Uterus (tissue), 4 donors: ENCODE results near the gene ZNF615. TPM values are rescaled to one million over a fixed set of nuclear protein-coding genes. Genes with fewer than 3 reads are reported as not detected.
"Not testable (repeated sequence)": the region's sequence is repeated elsewhere in the genome, so short reads cannot be mapped to it uniquely, and the experiment has no call there.

Source experiments
- DNase-seq, 2 donors: peaks; one replicate each; pipeline ENCODE4 v3.0.0-alpha.2; 2019 to 2020
- H3K27ac ChIP-seq, 2 donors: fragments of 200-600 bp; sonication (generic); 1 replicate in 1 of 2; 2 replicates in 1 of 2; pipeline ENCODE4 v1.5.1; 2016 to 2018
- H3K27me3 ChIP-seq, 2 donors: fragments of 200-600 bp; sonication (generic); one replicate each; pipeline ENCODE4 v1.5.1; 2018 to 2019; ENCODE audit warnings: control low read depth in 1 of 2
- H3K36me3 ChIP-seq, 2 donors: fragments of 200-600 bp; sonication (generic); one replicate each; pipeline ENCODE4 v1.5.1; 2019; ENCODE audit warnings: control low read depth in 1 of 2
- H3K4me1 ChIP-seq, 2 donors: fragments of 200-600 bp; sonication (generic); one replicate each; pipeline ENCODE4 v1.5.1; 2018 to 2019; ENCODE audit warnings: control low read depth in 1 of 2
- H3K4me3 ChIP-seq, 2 donors: fragments of 200-600 bp; sonication (generic); 1 replicate in 1 of 2; 2 replicates in 1 of 2; pipeline ENCODE4 v1.5.1; 2018 to 2019; ENCODE audit warnings: mild to moderate bottlenecking in 1 of 2
- H3K9me3 ChIP-seq, 2 donors: fragments of 200-600 bp; sonication (generic); one replicate each; pipeline ENCODE4 v1.5.1; 2019; ENCODE audit warnings: control low read depth in 1 of 2
- POLR2A ChIP-seq, 2 donors: fragments of 450-650 bp; IDR thresholded peaks; one replicate each; pipeline ENCODE4 v1.6.1; 2016; ENCODE audit warnings: antibody characterized with exemption in 2 of 2, mild to moderate bottlenecking in 1 of 2, moderate library complexity in 1 of 2
- intact Hi-C: fragments of 100-400 bp; cut with DNase I; formaldehyde crosslinking; loops from one replicate; pipeline ENCODE4 v1.15.1; 2023; ENCODE audit warnings: low total_unique reads
- total RNA-seq, 4 donors: library from RNA; depleted of rRNA in 3 of 4; stranded (reverse); fragments of >200 nt in 3 of 4; gene quantifications; one replicate each; pipeline versions ENCODE4 v1.1.0 to v1.2.4, GENCODE V29; 2014 to 2023
- TF ChIP-seq, protein P1 (sequence below), 4 experiments: fragments of 200-600 bp in 2 of 4; fragments of 450-650 bp in 2 of 4; sonication (generic) in 2 of 4; IDR thresholded peaks; one replicate each; pipeline ENCODE4 v1.5.1; 2016 to 2019; ENCODE audit warnings: antibody characterized with exemption in 4 of 4, mild to moderate bottlenecking in 2 of 4, moderate library complexity in 1 of 4
- donor health status: DM: yes; HTN: yes; CAD: no.

ZNF615 gene
- total RNA-seq, 4 donors from 2014 or later = 9.7 to 35.9 (median 15.4) TPM

DNA sequence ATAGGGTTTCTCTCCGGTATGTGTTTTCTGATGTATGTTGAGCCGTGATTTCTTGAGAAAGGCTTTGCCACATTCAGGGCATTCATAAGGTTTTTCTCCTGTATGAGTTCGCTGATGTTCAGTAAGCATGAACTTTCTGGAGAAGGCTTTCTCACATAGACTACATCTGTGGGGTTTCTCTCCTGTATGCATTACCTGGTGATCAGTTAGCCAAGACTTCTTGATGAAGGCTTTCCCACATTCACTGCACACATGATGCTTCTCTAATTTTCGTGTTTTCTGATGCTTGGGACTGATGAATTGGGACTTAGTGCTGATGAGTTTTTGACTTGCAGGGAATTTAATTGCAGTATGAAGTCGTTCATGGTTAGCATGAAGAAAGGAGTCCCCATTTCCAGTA, 42.4 kb downstream of the ZNF615 start:
- Histone ChIP-seq H3K36me3 (no peaks in the 10 kb centered on the region), H3K4me1 (no peaks in the 10 kb centered on the region), H3K27ac (no peak overlapping the region), H3K9me3 (peaks cover 5 to 82% of the 10 kb centered on the region in 2 donors), H3K27me3 (no peaks in the 10 kb centered on the region), H3K4me3 (no peak overlapping the region)
- TF ChIP-seq, protein P1, sequence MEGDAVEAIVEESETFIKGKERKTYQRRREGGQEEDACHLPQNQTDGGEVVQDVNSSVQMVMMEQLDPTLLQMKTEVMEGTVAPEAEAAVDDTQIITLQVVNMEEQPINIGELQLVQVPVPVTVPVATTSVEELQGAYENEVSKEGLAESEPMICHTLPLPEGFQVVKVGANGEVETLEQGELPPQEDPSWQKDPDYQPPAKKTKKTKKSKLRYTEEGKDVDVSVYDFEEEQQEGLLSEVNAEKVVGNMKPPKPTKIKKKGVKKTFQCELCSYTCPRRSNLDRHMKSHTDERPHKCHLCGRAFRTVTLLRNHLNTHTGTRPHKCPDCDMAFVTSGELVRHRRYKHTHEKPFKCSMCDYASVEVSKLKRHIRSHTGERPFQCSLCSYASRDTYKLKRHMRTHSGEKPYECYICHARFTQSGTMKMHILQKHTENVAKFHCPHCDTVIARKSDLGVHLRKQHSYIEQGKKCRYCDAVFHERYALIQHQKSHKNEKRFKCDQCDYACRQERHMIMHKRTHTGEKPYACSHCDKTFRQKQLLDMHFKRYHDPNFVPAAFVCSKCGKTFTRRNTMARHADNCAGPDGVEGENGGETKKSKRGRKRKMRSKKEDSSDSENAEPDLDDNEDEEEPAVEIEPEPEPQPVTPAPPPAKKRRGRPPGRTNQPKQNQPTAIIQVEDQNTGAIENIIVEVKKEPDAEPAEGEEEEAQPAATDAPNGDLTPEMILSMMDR (IDR thresholded peaks at IDR 0.05) = no peak
- no peak for TF ChIP-seq POLR2A (IDR thresholded peaks at IDR 0.05)
- no peak for DNase-seq
- intact Hi-C loops = no loop called here

DNA sequence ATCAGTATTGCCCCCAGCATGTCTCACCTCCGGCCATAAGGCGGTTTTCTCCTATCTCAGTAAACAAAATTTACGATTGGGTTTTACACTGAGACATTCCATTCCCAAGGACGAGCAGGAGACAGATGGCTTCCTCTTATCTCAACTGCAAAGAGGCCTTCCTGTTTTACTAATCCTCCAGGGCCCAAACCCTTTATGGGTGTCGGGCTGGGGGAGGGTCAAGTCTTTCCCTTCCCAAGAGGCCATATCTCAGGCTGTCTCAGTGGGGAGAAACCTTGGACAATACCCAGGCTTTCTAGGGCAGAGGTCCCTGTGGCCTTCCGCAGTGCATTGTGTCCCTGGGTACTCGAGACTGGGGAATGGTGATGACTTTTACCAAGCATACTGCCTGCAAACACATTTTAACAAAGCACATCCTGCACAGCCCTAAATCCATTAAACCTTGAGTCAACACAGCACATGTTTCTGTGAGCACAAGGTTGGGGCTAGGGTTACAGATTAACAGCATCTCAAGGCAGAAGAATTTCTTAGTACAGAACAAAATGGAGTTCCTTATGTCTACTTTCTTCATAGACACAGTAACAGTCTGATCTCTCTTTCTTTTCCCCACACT, 47.3 kb downstream of the ZNF615 start:
- H3K4me3 ChIP-seq, H3K27me3 ChIP-seq, H3K4me1 ChIP-seq, DNase-seq, intact Hi-C loops, H3K36me3 ChIP-seq, H3K27ac ChIP-seq: not testable (repeated sequence)
- H3K9me3 ChIP-seq = peaks cover 1 to 35% of the 10 kb centered on the region in 2 donors

DNA sequence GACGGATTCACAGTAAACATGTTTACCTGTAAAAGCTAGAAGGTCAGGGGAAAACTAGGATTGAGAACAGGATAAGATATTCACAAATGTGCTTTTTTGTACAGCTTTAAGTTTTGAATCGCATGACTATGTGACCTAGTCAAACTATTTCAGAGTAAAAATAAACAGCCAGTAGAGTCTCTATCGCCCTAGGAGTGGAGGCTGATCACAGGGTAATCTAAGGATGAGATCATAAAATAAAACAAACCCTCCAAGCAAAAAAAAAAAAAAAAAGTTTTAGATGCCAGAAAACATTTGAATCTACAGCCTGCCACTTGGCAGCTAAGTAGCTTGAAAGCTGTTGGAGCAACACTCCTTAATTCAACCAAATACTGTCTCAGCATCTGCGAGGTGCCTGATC, 48.2 kb downstream of the ZNF615 start:
- no peaks in the 10 kb centered on the region for H3K36me3 ChIP-seq
- H3K4me3 ChIP-seq = no peak overlapping the region
- H3K27ac ChIP-seq = no peak overlapping the region
- H3K27me3 ChIP-seq = no peaks in the 10 kb centered on the region
- H3K9me3 ChIP-seq = peaks cover 0 to 25% of the 10 kb centered on the region in 2 donors
- no peak for DNase-seq
- no peak for TF ChIP-seq POLR2A (IDR thresholded peaks at IDR 0.05)
- TF ChIP-seq, protein P1 (IDR thresholded peaks at IDR 0.05) = no peak
- intact Hi-C loops = no loop called here
- H3K4me1 ChIP-seq = no peaks in the 10 kb centered on the region

DNA sequence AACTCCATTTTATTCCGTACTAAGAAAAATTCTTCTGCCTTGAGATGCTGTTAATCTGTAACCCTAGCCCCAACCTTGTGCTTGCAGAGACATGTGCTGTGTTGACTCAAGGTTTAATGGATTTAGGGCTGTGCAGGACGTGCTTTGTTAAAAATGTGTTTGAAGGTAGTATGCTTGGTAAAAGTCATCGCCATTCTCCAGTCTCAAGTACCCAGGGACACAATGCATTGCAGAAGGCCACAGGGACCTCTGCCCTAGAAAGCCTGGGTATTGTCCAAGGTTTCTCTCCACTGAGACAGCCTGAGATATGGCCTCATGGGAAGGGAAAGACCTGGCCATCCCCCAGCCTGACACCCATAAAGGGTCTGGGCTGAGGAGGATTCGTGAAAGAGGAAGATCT, 50.2 kb downstream of the ZNF615 start:
- not testable (repeated sequence) for H3K4me1 ChIP-seq

DNA sequence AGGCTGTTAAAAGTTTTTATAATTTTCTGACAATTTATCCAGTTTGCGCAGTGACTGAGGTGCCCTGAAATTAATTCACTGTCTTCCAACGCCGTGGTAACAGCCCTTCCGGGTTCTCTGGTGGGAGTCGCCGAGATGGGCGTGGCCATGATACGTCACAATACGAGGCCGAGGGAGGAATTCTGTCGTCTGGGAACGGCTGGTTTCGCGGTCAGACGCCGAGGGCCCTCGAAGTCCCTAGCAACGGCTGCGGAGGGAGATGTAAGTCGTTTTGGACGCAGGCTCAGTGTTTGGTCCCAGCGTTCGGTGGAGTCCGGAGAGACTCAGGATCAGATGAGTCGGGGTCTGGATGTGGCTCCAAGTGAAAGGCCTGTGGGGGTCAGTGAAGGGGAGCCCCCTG, 59.0 kb downstream of the ZNF615 start:
- H3K27ac ChIP-seq = no peak overlapping the region
- no peak for TF ChIP-seq POLR2A (IDR thresholded peaks at IDR 0.05)
- TF ChIP-seq, protein P1 (IDR thresholded peaks at IDR 0.05) = no peak
- intact Hi-C loops = no loop called here
- peak overlapping the region in 1 of 2 donors; percentile 6 for H3K4me3 ChIP-seq
- no peaks in the 10 kb centered on the region for H3K27me3 ChIP-seq
- no peaks in the 10 kb centered on the region for H3K36me3 ChIP-seq
- H3K9me3 ChIP-seq = peaks cover 0 to 64% of the 10 kb centered on the region in 2 donors
- no peak for DNase-seq
- no peaks in the 10 kb centered on the region for H3K4me1 ChIP-seq

More for the DNA sequence above, 50.2 kb downstream of the ZNF615 start:
- DNase-seq, H3K27me3 ChIP-seq, H3K27ac ChIP-seq, H3K4me3 ChIP-seq, H3K36me3 ChIP-seq, intact Hi-C loops: not testable (repeated sequence)
- H3K9me3 ChIP-seq = peaks cover 0 to 13% of the 10 kb centered on the region in 2 donors

DNA sequence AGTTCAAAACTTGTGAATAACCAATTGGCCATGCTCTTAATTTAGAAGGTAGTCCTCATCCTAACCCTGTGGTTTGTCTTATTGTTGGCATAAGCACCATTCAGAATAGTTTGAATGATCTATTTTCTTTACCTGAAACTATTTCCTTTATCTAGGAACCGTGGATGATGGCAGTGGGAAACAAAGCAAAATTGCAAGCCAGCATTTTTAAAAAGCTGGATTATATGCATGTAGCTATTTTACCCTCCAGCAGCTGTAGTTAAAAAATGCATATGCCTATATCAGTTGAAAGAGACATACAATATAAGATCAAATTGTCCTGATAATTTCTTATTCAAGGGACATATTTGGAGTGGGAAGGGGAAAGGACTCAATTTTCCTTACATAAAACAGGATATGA, 61.4 kb downstream of the ZNF615 start:
- Histone ChIP-seq H3K4me1 (no peaks in the 10 kb centered on the region), H3K27me3 (no peaks in the 10 kb centered on the region), H3K4me3 (no peak overlapping the region), H3K27ac (no peak overlapping the region), H3K9me3 (peaks cover 0 to 87% of the 10 kb centered on the region in 2 donors), H3K36me3 (no peaks in the 10 kb centered on the region)
- TF ChIP-seq POLR2A (IDR thresholded peaks at IDR 0.05) = no peak
- TF ChIP-seq, protein P1 (IDR thresholded peaks at IDR 0.05) = no peak
- intact Hi-C loops = no loop called here
- DNase-seq = no peak
